Transverse colon (tissue), 4 donors: ENCODE results near the gene ZNF254.

Experiments
- POLR2A ChIP-seq: fragments of 450-650 bp; IDR thresholded peaks from one replicate; pipeline ENCODE4 v1.6.1; 2016; ENCODE audit warnings: antibody characterized with exemption, mild to moderate bottlenecking, moderate library complexity
- POLR2AphosphoS5 ChIP-seq, 3 donors: sonication (generic); formaldehyde crosslinking; IDR thresholded peaks; one replicate each; pipeline ENCODE4 v1.6.1; 2016; ENCODE audit warnings: antibody characterized with exemption in 3 of 3
- TF ChIP-seq, protein P1 (sequence below), 5 experiments: fragments of 200-600 bp in 3 of 5; fragments of 450-650 bp in 2 of 5; sonication (generic) in 3 of 5; IDR thresholded peaks; 1 replicate in 2 of 5; 2 replicates in 3 of 5; pipeline ENCODE4 v1.5.1; 2016 to 2017; ENCODE audit warnings: antibody characterized with exemption in 5 of 5, inconsistent platforms in 3 of 5, mild to moderate bottlenecking in 2 of 5, moderate library complexity in 1 of 5

DNA sequence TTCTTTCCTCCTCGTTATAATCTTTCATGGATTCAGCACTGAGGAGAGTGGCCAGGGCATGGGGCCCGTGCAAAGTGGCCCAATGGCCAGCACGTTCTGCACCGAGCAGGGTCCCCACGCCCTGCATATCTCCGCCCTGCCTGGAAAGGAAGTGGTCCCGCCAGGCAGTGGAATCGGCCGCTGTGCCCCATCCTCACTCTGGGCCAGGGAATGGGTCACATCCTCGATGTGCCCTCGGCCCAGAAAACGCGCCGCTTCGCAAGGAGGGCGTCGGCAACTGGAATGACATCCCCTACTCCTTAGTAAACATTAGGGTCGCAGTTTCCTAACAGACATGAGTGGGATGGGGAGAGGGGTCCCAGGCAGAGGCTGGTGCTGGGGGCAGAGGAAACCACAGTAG, 90.7 kb downstream of the ZNF254 start:
- TF ChIP-seq, protein P1, sequence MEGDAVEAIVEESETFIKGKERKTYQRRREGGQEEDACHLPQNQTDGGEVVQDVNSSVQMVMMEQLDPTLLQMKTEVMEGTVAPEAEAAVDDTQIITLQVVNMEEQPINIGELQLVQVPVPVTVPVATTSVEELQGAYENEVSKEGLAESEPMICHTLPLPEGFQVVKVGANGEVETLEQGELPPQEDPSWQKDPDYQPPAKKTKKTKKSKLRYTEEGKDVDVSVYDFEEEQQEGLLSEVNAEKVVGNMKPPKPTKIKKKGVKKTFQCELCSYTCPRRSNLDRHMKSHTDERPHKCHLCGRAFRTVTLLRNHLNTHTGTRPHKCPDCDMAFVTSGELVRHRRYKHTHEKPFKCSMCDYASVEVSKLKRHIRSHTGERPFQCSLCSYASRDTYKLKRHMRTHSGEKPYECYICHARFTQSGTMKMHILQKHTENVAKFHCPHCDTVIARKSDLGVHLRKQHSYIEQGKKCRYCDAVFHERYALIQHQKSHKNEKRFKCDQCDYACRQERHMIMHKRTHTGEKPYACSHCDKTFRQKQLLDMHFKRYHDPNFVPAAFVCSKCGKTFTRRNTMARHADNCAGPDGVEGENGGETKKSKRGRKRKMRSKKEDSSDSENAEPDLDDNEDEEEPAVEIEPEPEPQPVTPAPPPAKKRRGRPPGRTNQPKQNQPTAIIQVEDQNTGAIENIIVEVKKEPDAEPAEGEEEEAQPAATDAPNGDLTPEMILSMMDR (IDR thresholded peaks at IDR 0.05), result no peak
- TF ChIP-seq POLR2A (no peak), POLR2AphosphoS5 (IDR thresholded peaks at IDR 0.05) (no peak)
